Calu3 (cell line): ENCODE results near the gene DECR2. TPM values are rescaled to one million over a fixed set of nuclear protein-coding genes. Genes with fewer than 3 reads are reported as not detected.

Source experiments
- BruUV-seq: library from RNA; stranded (reverse); fragments of 400-500 nt; replicated peaks from 2 replicates; lab custom pipeline; 2021; lab: Mats Ljungman, UMichigan
- CTCF ChIA-PET: fragments of 300-600 bp; sonication (Branson Sonifier 250); formaldehyde crosslinking; loops from one replicate; lab custom pipeline; 2022; ENCODE audit warnings: antibody characterized with exemption; lab: Charles Lee
- DNase-seq: peaks from one replicate; pipeline ENCODE4 v3.0.0; 2022
- H3K27ac Mint-ChIP-seq: one replicate; pipeline ENCODE4 v1.8.0; 2022; ENCODE audit warnings: mixed read lengths; ENCODE audit not compliant: unreplicated experiment
- H3K27me3 Mint-ChIP-seq: one replicate; pipeline ENCODE4 v1.8.0; 2022; ENCODE audit warnings: mixed read lengths; ENCODE audit not compliant: unreplicated experiment
- H3K36me3 Mint-ChIP-seq: one replicate; pipeline ENCODE4 v1.8.0; 2022; ENCODE audit warnings: mild to moderate bottlenecking, moderate library complexity, mixed read lengths; ENCODE audit not compliant: insufficient read depth, unreplicated experiment
- H3K4me1 Mint-ChIP-seq: one replicate; pipeline ENCODE4 v1.8.0; 2022; ENCODE audit warnings: mild to moderate bottlenecking, low read depth, mixed read lengths; ENCODE audit not compliant: unreplicated experiment
- H3K4me3 Mint-ChIP-seq: one replicate; pipeline ENCODE4 v1.8.0; 2022; ENCODE audit warnings: mild to moderate bottlenecking, low read depth, moderate library complexity, mixed read lengths; ENCODE audit not compliant: unreplicated experiment
- H3K9me3 Mint-ChIP-seq: one replicate; pipeline ENCODE4 v1.8.0; 2022; ENCODE audit warnings: low read depth, mixed read lengths; ENCODE audit not compliant: unreplicated experiment
- CTCF ChIP-seq: fragments of 200-600 bp; IDR thresholded peaks from one replicate; pipeline ENCODE4 v1.8.0; 2022; ENCODE audit warnings: antibody characterized with exemption; ENCODE audit not compliant: unreplicated experiment
- intact Hi-C: fragments of 100-400 bp; cut with micrococcal nuclease; formaldehyde crosslinking; loops from one replicate; pipeline ENCODE4 v1.10.0; 2022; ENCODE audit not compliant: unreplicated experiment
- total RNA-seq: library from RNA; stranded (reverse); gene quantifications from 2 replicates; pipeline ENCODE4 v1.2.3, GENCODE V29; 2022

Gene DECR2
- total RNA-seq, 1 experiment from 2014 or later: 41.2 TPM

GRCh38 chr16:404971-405486 lies 3.3 kb downstream of the DECR2 start:
- intact Hi-C loops: no loop called here
- DNase-seq: no peak
- BruUV-seq: no TSS peak
- Mint-ChIP-seq H3K27ac (no peak overlapping the region), H3K36me3 (peaks cover 39% of the 10 kb centered on the region), H3K27me3 (no peaks in the 10 kb centered on the region), H3K4me1 (peaks cover 8% of the 10 kb centered on the region), H3K4me3 (no peak overlapping the region), H3K9me3 (no peaks in the 10 kb centered on the region)
- CTCF ChIA-PET: no interaction called here
- no peak for TF ChIP-seq CTCF

GRCh38 chr16:405548-406506 lies 4.1 kb downstream of the DECR2 start:
- Mint-ChIP-seq H3K9me3 (no peaks in the 10 kb centered on the region), H3K4me3 (no peak overlapping the region), H3K36me3 (peaks cover 34% of the 10 kb centered on the region), H3K4me1 (no peaks in the 10 kb centered on the region), H3K27ac (no peak overlapping the region), H3K27me3 (no peaks in the 10 kb centered on the region)
- intact Hi-C loops: no loop called here
- TF ChIP-seq CTCF: no peak
- DNase-seq: no peak
- CTCF ChIA-PET: interaction anchor here (1.0 kb wide), 1 partner anchor 8 kb away, joined by 3 read pairs; no protein-coding TSS in a partner anchor
- no TSS peak for BruUV-seq

- no peaks in the 10 kb centered on the region for H3K9me3 Mint-ChIP-seq
- H3K4me3 Mint-ChIP-seq: no peak overlapping the region
- H3K4me1 Mint-ChIP-seq: no peaks in the 10 kb centered on the region
- H3K27me3 Mint-ChIP-seq: no peaks in the 10 kb centered on the region
- intact Hi-C loops: no loop called here
- H3K36me3 Mint-ChIP-seq: peaks cover 27% of the 10 kb centered on the region
- CTCF ChIA-PET: interaction anchor here (0.8 kb wide), 1 partner anchor 91 kb away, joined by 5 read pairs; no protein-coding TSS in a partner anchor
- no peak for TF ChIP-seq CTCF
- DNase-seq: no peak
- BruUV-seq: no TSS peak
- H3K27ac Mint-ChIP-seq: no peak overlapping the region
These were observed 5.6 kb downstream of the DECR2 start for GRCh38 chr16:407253-407652.

- no peak for TF ChIP-seq CTCF
- intact Hi-C loops: no loop called here
- Mint-ChIP-seq H3K4me3 (no peak overlapping the region), H3K9me3 (no peaks in the 10 kb centered on the region), H3K27ac (no peak overlapping the region), H3K27me3 (no peaks in the 10 kb centered on the region), H3K36me3 (peaks cover 19% of the 10 kb centered on the region), H3K4me1 (no peaks in the 10 kb centered on the region)
- CTCF ChIA-PET: no interaction called here
- DNase-seq: no peak
- BruUV-seq: no TSS peak
These were observed 9.0 kb downstream of the DECR2 start for GRCh38 chr16:410516-411178.
